ENCODE results near the gene GPATCH3.
"Not testable (repeated sequence)": the region's sequence is repeated elsewhere in the genome, so short reads cannot be mapped to it uniquely, and the experiment has no call there.

The GPATCH3 gene

DNA sequence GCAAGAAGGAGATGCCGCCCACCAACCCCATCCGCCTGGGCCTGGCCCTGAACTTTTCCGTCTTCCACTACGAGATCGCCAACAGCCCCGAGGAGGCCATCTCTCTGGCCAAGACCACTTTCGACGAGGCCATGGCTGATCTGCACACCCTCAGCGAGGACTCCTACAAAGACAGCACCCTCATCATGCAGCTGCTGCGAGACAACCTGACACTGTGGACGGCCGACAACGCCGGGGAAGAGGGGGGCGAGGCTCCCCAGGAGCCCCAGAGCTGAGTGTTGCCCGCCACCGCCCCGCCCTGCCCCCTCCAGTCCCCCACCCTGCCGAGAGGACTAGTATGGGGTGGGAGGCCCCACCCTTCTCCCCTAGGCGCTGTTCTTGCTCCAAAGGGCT, 36.6 kb downstream of the GPATCH3 start:
- DNase-seq, result no peak

DNA sequence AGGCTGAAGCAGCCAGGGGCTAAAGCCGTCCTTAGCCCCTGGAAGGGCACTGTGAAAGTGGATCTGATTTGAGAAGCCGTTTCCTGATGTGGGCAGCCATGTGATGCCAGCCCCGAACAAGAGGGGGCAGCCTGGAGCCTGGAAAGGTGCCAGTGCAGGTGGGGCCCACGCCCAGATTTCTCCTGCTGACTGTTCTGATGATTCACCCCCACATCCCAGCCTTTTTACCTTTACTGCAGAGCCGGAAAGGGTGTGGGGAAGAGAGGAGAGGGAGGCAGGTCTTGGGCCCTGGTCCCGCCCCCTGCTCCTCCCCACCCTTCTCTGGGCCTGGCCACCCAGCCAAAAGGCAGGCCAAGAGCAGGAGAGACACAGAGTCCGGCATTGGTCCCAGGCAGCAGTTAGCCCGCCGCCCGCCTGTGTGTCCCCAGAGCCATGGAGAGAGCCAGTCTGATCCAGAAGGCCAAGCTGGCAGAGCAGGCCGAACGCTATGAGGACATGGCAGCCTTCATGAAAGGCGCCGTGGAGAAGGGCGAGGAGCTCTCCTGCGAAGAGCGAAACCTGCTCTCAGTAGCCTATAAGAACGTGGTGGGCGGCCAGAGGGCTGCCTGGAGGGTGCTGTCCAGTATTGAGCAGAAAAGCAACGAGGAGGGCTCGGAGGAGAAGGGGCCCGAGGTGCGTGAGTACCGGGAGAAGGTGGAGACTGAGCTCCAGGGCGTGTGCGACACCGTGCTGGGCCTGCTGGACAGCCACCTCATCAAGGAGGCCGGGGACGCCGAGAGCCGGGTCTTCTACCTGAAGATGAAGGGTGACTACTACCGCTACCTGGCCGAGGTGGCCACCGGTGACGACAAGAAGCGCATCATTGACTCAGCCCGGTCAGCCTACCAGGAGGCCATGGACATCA, 37.2 kb downstream of the GPATCH3 start, which contains the start of gene SFN:
TSS of gene SFN (plus strand) at position 369 of the 904 bp plus-strand sequence. CDS start at position 433, 64 bp downstream.
- peak; percentile 85 for DNase-seq

DNA sequence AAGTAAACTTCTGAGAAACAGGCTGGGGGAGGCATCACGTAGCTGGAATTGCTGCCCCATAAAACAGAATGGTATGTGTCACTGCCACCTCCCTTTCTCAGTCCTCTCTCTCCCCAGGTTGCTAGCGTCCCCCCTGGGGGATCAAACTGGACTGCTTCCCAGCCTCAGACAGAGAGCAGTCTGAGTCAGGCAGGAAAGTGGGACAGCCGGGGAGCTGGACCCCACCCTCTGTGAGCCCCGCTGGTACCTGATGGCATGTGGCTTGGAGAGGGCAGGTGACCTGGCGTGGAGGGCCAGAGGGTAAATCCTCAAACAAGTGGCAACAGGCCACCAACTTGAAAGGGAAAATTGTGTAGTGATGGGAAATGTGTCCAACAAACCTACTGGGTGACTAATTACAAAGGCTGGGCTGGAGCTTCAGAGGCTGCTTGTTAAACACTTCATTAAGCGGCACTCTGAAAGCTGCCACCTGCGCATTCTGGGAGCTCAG, 38.3 kb downstream of the GPATCH3 start:
- no peak for DNase-seq

DNA sequence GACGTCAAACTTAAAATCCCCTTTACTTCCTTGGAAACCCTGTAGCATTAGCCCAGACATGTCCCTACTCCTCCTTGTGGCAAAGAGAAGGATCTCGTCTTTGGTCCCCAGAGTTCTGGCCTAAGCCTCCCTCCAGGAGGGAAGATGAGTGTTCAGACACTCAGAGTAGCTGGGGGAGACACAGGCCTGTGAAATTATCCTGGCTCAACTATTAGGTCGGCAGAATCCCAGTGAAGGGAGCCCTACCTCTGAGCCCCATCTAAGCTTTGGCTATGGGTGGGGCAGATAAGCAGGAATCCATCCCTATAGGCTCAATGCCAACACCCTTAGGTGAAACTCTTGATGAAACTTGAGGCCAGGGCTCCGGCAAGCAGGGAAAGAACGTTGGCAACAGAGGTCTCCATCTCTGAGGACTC, 39.0 kb downstream of the GPATCH3 start:
- no peak for DNase-seq

DNA sequence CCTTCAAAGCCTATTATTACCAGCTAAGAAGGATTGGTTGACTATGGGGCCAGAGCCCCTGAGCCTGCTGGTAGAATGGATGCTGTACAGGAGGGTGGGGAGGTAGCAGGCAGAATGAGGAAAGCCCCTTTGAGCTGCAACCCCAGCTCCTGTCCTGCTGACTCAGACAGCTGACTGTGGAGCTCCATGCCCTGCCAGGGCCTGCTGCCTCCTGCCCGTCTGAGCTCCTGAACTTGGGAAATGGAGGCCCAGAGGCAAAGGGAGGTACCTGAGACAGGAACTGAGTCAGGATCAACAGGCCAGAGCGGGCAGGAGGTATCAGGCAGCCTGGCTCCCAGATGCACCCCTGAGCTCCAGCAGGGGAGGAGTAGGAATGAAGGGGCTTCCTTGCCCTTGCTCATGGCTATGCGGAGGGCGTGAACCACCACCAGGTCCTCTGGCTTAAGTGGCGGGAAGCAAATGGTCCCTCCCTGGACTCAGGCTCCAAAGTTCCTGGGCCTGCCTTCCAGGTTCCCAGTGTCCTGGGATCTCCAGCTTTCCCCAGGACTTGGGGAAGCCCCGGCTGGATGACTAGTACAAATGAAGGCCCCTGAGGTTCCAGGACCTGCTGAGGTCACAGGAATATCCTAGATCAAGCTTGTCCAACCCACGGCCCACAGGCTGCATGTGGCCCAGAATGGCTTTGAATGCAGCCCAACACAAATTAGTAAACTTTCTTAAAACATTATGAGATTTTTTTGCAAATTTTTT, 41.2 kb downstream of the GPATCH3 start:
- DNase-seq, result no peak

DNA sequence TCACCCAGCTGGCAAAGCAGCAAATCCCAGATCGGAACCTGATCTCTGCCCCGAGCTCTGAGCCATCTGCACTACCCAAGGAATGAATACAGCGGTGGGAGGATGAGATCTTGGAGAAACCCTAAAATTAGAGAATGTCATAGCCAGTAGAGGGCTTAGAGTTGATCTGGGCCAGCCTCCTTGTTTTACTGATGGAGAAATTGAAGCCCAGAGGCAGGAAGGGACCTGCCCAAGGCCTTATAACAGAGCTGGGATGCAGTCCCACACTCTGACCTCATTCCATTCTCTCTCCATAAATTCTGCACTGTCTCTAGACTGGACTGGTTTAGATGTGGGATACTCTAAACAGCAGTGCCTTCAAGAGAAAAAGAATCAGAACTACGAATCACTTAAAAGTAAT, 42.1 kb downstream of the GPATCH3 start:
- no peak for DNase-seq

DNA sequence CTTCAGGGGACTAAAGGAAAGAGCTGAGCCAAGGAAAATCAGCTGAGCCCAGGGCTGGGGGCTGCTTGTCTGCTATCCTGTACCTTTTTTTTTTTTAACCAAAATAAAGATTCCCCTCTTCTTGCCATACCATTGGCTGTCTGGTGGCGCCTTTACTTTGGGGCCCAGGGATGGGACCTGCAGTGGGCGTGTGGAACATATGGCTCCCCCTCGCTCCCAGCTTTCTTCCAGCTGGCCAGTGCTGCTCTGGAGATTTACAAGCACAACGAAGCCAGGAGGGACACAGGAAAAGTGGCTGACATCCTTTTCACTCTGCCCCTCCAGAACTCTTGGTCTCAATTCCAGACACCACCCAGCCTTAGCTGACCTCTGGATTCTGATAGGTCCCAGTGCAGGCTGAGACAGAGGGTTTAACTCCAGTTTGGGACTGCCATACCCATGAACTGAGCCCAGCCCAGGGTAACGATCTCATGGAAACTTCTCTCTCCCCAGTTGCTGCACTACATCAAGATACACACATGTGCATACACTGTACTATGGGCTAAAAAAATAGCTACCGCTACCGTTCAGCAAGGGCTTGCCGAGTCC, 42.7 kb downstream of the GPATCH3 start:
- no peak for DNase-seq

DNA sequence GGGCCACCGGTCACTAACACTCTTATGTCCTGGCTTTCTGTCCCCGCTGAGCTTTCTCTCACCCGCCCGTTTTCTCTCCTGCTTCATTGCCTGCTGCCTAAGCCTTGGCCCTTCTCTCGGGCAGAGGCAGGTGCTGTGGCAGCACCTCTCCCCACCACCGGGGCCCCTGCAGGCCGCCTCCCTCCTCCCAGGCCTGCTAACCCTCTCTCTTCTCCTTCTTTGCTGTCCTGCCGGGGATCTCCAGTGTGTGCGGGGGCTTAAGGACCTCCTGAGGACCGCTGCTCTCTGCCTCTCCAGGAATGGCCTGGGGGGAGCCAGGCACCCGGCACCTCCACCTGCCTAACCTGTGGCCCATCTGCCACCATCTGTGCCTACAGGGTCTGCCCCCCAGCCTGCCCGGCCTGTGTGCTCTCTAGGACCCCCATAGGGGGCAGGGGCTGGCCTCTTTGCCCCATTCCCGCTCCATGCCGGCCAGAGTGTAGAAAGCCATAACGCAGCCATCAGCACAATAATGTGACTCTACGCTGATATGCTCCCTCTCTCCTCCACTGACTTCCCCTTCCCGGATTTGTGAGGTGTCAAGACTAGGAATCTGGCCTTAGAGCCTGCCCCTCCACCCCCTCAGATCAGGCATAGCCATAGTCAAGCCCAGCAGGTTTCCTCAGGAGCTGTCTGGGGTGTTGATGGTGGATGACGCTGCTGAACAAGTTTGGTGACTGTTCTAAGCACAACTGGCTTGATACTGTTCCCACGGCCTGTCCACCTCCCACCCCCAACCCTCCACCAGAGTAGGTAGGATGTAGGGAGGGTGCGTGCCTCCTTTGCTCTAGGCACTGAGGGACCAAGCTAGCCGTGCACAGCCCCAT, 43.4 kb downstream of the GPATCH3 start:
- no peak for DNase-seq

DNA sequence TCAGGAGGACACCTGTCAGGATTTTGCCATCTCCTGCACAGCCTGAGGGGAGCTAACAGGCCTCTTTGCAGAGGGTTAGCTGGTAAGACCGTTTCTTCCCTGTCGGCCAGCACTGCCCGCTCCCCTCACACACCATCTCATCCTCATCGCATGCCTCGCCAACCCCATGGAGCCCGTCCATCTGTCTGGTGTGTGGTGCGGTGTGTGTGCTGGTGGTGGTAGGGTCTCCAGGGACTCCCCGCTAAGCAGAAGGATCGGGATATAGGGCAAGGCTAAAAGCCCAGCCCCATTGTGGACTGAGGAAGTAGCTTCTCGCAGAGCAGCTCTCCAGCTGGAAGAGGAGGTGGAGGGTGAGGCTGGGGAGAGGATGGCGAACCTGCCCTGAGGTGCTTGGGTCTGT, 44.1 kb downstream of the GPATCH3 start:
- no peak for DNase-seq

DNA sequence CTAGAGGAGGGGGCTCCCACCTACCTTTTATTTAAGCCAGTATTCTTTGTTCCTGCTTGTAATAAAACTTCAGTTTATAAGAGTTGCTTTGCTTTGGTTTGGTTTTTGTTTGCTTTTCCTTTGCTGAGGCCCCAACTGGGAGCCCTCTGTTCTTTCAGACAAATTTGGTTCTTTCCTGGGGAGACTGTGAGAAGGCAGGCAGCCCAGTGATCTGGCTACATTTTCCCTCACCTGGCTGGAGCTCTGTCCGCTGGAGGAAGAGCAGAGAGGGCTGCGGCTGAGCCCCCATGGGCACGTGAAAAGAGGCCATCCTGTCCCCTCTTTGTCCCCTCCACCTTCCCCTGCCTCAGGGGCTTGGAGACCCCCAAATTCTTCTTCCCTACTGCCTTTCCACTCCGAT, 44.6 kb downstream of the GPATCH3 start:
- no peak for DNase-seq

DNA sequence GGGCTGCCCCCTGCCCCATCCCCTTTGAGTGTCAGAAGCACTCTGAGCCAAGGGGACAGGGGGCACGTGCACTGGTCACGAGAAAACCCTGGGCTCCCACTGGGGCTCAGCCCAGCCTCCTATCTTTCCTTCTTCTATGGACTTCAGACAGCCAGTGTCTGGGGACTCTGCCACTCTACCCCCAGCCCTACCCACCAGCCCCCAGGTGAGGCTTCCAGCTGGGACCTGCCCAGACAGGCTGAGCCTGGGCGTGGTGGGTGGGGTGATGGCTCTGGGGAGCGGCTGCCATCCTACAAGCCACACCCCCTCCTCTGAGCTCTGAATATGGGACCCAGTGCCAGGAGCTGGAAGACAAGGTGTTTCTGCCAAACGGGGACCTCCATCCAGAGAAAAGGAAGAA, 45.4 kb downstream of the GPATCH3 start:
- DNase-seq, result no peak

DNA sequence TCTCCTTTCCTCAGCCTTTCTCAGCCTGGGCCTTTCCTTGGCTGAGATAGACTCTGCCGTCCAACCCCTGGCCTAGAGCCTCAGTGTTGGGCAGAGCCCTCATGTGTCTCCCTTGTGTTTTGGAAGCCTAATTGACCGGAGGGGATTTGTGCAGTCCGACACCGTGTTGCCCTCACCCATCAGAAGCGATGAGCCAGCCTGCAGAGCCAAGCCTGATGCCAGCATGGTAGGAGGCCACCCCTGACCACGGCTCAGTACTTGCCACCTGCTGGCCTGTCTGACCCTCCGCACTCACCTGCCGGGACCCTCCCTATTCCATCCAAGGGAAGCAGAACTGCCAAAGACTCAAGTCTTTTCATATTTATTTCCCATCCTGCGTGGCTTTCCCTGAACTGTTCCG, 46.7 kb downstream of the GPATCH3 start:
- DNase-seq, result no peak

DNA sequence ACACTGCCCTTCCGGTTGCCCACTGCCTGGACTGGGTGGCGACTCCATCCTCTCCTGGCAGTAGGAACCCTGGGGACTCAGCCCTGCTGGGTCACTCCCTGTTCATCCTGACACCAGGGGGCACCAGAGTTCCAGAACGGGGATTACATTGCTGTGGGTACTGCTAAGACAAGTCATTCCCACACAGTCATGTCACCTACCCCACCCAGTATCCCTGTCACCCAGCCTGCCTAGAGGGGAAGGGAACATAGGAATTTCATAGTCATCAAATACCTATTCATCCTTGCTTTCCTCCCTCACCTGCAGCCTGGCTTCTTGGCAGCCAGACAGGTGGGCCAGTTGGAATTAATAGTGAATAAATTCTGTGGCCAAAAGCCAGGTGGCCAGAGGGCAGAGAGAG, 47.1 kb downstream of the GPATCH3 start:
- DNase-seq, result peak; percentile 40

DNA sequence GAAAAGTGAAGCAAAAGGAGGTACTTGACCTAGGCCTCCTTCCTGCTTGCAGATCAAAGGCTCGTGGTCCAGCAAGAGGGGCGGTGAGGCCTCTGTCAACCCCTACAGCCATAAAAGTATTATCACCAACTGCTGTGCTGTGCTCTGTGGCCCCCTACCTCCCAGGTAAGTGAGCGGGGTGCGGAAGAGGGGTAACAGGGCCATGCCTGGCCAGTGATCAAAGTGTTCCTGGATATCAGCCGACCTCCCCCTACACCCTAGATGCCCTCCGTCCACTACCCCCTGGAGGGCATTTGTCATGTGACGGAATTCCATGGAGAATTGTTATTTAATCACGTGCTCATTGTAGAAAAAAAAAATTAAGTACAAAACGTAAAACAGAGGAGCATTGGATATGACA, 47.6 kb downstream of the GPATCH3 start:
- DNase-seq, result no peak

DNA sequence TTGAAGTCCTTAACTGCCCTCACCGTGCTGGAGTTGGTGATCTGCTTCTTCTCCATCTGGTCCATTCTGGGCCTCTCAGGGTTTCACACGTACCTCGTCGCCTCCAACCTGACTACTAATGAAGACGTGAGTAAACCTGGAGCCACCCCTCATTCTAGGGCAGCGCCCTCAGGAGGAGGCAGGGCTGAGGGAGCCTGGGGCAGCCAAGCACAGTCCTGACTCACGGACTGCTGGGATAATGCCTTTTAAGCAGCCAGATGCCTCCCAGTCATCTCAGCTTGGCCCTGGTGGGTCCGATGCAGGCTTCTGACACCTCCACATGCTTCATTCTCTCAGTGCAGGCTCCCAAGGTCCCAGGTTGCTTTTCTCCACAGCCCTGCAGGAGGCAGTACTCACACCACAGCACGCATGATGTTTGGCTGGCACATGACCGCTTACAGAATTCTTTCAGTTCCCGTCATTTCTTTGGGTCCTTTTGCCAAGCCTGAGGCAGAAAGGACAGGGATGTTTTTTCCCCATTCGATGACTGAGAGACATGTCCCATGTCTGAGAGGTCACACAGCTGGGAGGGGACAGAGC, 49.1 kb downstream of the GPATCH3 start:
- DNase-seq, result no peak

DNA sequence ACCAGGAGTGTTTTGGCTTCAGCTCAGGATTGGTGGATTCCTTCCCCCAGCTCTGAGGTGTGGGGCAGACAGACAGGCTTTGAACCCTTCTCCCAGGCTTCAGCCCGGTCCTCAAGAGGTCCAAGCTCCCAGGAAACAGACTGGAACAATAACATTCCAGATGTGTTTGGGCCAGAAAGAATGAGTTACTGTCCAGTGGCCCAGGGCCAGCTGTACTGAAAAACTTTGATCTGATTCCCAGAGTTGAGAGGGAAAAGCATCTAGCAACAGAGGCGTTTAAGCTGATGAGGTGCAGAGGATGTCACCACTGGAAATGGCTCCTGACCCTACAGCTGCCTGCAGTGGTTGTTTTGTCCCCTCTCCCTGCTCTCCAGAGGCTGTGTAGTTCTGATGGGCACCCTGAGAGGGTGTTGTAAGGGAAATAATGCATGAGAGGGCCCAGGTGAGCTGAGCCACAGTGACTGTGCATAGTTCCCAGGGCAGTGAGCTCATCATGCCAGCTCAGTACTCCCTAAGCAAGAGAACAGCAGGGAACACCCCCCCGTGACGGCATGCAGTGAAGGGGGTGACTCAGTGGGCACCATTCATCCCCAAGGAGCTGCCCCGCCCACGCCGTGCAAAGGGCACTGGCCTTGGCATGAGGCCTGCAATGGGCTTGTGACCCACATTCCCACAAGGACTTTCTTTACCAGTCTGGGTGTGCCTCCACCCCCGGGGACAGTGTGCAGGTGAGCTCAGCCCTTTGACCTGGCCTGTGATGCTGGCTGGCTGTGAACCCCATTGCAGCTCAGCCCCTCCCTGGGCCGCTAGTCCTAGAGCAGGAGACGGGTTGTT, 51.1 kb downstream of the GPATCH3 start:
- no peak for DNase-seq

DNA sequence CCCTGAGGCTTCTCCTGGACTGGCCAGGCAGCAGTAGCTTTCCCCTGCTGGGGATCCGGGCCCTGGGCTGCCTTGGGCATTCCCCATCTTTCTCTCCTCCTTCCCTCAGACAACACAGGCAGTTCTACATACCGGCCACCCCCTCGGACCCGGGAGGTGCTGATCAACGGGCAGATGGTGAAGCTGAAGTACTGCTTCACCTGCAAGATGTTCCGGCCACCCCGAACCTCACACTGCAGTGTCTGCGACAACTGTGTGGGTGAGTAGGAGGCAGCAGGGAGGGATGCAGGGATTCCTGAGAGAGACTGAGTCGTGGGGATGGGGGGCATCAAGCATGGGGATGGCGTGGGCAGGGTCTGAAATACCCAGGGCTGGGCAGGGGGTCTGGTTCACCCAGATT, 51.8 kb downstream of the GPATCH3 start:
- DNase-seq, result no peak

DNA sequence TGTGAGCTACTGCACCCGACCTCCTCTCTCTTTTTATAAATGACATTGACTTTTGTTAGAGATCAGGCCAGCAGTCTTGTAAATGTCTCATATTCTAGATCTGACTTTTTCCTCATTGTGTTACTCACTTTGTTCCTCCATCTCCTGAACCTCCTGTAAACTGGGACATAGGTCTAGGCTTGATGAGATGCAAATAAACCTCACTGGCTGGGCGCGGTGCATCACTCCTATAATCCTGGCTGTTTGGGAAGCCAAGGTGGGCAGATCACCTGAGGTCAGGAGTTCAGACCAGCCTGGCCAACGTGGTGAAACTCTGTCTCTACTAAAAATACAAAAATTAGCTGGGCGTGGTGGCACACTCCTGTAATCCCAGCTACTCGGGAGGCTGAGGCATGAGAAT, 52.4 kb downstream of the GPATCH3 start:
- DNase-seq, result not testable (repeated sequence)

DNA sequence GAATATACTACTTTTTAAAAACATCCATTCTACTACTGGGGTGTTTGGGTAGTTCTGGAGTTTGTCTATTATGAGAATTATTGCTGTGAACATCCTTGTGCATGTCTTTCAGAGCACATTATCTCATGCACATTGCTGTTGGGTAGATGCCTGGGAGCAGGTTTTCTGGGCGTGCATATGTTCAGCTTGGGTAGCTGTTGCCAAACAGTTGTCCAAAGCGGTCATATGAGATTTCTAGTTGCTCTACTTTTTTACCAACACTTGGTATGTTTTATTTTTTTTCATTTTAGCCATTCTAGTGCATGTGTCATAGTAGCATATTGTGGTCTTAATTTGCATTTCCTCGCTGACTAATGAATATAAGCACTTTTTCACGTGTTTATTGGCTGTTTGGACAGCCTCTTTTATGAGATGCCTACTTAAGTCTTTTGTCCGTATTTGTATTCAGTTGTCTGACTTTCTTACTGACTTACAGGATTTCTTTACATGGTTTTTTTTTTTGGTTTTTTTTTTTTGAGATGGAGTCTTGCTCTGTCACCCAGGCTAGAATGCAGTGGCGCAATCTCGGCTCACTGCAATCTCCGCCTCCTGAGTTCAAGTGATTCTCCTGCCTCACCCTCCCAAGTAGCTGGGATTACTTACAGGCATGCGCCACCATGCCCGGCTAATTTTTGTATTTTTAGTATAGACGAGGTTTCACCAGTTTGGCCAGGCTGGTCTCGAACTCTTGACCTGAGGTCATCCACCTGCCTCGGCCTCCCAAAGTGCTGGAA, 55.7 kb downstream of the GPATCH3 start:
- no peak for DNase-seq
